Measurements from ENCODE around the gene PAN3. TPM values are rescaled to one million over a fixed set of nuclear protein-coding genes. Genes with fewer than 3 reads are reported as not detected.

The PAN3 gene
- total and polyA plus RNA-seq, 8 donors, result 24.1 to 63.2 (median 55.2) TPM

GRCh38 chr13:28246891-28247290, 108.5 kb downstream of the PAN3 start:
- DNase-seq (no peak), ATAC-seq (no peak)
- Histone ChIP-seq H3K36me3 (peaks cover 0 to 15% of the 10 kb centered on the region in 2 donors), H3K27ac (no peak overlapping the region), H3K4me1 (peaks cover 0 to 17% of the 10 kb centered on the region in 2 donors), H3K27me3 (no peaks in the 10 kb centered on the region), H3K9me3 (no peaks in the 10 kb centered on the region), H3K4me3 (no peak overlapping the region)
- no peak for TF ChIP-seq CTCF (IDR thresholded peaks at IDR 0.05)
- intact Hi-C loops (cut with DNase I), result no loop called here

- Histone ChIP-seq H3K27ac (no peak overlapping the region), H3K4me1 (peaks cover 0 to 17% of the 10 kb centered on the region in 2 donors), H3K4me3 (no peak overlapping the region), H3K27me3 (no peaks in the 10 kb centered on the region), H3K36me3 (peaks cover 0 to 15% of the 10 kb centered on the region in 2 donors), H3K9me3 (no peaks in the 10 kb centered on the region)
- intact Hi-C loops (cut with DNase I), result no loop called here
- DNase-seq (no peak), ATAC-seq (no peak)
- no peak for TF ChIP-seq CTCF (IDR thresholded peaks at IDR 0.05)
Observed at GRCh38 chr13:28248080-28248479, 109.7 kb downstream of the PAN3 start.

GRCh38 chr13:28250542-28250941, 112.2 kb downstream of the PAN3 start:
- Histone ChIP-seq H3K9me3 (no peaks in the 10 kb centered on the region), H3K4me1 (peaks cover 0 to 17% of the 10 kb centered on the region in 2 donors), H3K36me3 (peaks cover 0 to 3% of the 10 kb centered on the region in 2 donors), H3K27ac (no peak overlapping the region), H3K4me3 (no peak overlapping the region), H3K27me3 (no peaks in the 10 kb centered on the region)
- TF ChIP-seq CTCF (IDR thresholded peaks at IDR 0.05), result no peak
- ATAC-seq (no peak), DNase-seq (no peak)
- intact Hi-C loops (cut with DNase I), result no loop called here

GRCh38 chr13:28251466-28251865, 113.1 kb downstream of the PAN3 start:
- ATAC-seq, result no peak
- DNase-seq, result no peak
- Histone ChIP-seq H3K9me3 (no peaks in the 10 kb centered on the region), H3K36me3 (peaks cover 0 to 10% of the 10 kb centered on the region in 2 donors), H3K27me3 (no peaks in the 10 kb centered on the region), H3K4me1 (peaks cover 0 to 17% of the 10 kb centered on the region in 2 donors), H3K27ac (no peak overlapping the region), H3K4me3 (no peak overlapping the region)
- intact Hi-C loops (cut with DNase I), result no loop called here
- no peak for TF ChIP-seq CTCF (IDR thresholded peaks at IDR 0.05)

- TF ChIP-seq CTCF (IDR thresholded peaks at IDR 0.05), result no peak
- intact Hi-C loops (cut with DNase I), result no loop called here
- Histone ChIP-seq H3K36me3 (peaks cover 0 to 19% of the 10 kb centered on the region in 2 donors), H3K4me1 (peaks cover 0 to 17% of the 10 kb centered on the region in 2 donors), H3K4me3 (no peak overlapping the region), H3K9me3 (no peaks in the 10 kb centered on the region), H3K27me3 (no peaks in the 10 kb centered on the region), H3K27ac (no peak overlapping the region)
- no peak for ATAC-seq
- DNase-seq, result no peak
Observed at GRCh38 chr13:28252547-28252946, 114.2 kb downstream of the PAN3 start.
